ENCODE data around the gene MARS2.

The MARS2 gene

GRCh38 chr2:197740200-197740599 lies 35.0 kb downstream of the MARS2 start:
- no peaks in the 10 kb centered on the region for H3K9me3 ChIP-seq (ENCODE audit: severe bottlenecking)
- H3K4me3 ChIP-seq (ENCODE audit: severe bottlenecking): no peak overlapping the region
- H3K36me3 ChIP-seq (ENCODE audit: low read depth): no peaks in the 10 kb centered on the region
- no peak for TF ChIP-seq CTCF (IDR thresholded peaks at IDR 0.05; ENCODE audit: poor library complexity, severe bottlenecking)
- no peaks in the 10 kb centered on the region for H3K4me1 ChIP-seq (ENCODE audit: insufficient read depth, poor library complexity, severe bottlenecking)
- ATAC-seq (ENCODE audit: low read depth) (no peak), DNase-seq (ENCODE audit: low spot score) (no peak)
- no peaks in the 10 kb centered on the region for H3K27me3 ChIP-seq (ENCODE audit: insufficient read depth, poor library complexity, severe bottlenecking)
- no peak overlapping the region for H3K27ac ChIP-seq (ENCODE audit: poor library complexity, severe bottlenecking)
